ENCODE measurements around the gene PDCD1.

- no peak for TF ChIP-seq CTCF (conservative IDR thresholded peaks at IDR 0.05; ENCODE audit: low read length)
- TF ChIP-seq EZH2phosphoT487 (IDR thresholded peaks at IDR 0.05; ENCODE audit: borderline replicate concordance) = no peak
These were observed 13.7 kb downstream of the PDCD1 start for GRCh38 chr2:241844831-241845578.

All from Loucy (cell line).